Muscle of back (tissue), 11 donors: Measurements from ENCODE around the gene SQSTM1. TPM values are rescaled to one million over a fixed set of nuclear protein-coding genes. Genes with fewer than 3 reads are reported as not detected.
A peak's percentile ranks its signal among the peaks of the same experiment; 100 is the strongest.

Experiments used
- DNase-seq, 3 donors: peaks; one replicate each; pipeline versions ENCODE4 v3.0.0 to v3.0.0-alpha.2; 2013
- polyA plus RNA-seq, 10 donors: library from polyadenylated mRNA; unstranded; fragments of 120-200 nt; gene quantifications; one replicate each; pipeline ENCODE4 v1.2.1, GENCODE V29; 2013; ENCODE audit not compliant: insufficient read length in 10 of 10

SQSTM1 gene
- polyA plus RNA-seq, 10 donors: 56.1 to 76.1 (median 61.2) TPM

DNA sequence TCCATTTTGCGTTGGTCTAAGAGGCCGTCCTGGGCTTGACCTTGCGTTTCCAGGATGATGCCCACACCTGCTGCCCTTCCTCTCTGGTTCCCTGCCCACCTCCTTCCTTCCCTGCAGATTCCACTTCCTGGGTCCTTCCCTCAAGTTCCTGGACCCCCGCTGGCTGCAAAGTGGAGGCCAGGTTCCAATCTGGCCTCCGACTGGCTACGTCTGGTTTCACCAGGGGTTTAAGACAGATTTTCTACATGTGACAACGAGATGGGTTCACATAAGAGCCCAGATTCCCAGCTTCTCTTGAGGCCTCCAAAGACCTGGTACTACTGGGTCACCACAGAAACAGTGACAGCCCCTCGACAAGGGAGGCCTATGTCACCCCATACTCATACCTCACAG, 16.2 kb upstream of the SQSTM1 start:
- DNase-seq: no peak

- DNase-seq: peak in 1 of 3 donors; percentile 41
These were observed 15.6 kb upstream of the SQSTM1 start for GRCh38 chr5:179805070-179805528.

DNA sequence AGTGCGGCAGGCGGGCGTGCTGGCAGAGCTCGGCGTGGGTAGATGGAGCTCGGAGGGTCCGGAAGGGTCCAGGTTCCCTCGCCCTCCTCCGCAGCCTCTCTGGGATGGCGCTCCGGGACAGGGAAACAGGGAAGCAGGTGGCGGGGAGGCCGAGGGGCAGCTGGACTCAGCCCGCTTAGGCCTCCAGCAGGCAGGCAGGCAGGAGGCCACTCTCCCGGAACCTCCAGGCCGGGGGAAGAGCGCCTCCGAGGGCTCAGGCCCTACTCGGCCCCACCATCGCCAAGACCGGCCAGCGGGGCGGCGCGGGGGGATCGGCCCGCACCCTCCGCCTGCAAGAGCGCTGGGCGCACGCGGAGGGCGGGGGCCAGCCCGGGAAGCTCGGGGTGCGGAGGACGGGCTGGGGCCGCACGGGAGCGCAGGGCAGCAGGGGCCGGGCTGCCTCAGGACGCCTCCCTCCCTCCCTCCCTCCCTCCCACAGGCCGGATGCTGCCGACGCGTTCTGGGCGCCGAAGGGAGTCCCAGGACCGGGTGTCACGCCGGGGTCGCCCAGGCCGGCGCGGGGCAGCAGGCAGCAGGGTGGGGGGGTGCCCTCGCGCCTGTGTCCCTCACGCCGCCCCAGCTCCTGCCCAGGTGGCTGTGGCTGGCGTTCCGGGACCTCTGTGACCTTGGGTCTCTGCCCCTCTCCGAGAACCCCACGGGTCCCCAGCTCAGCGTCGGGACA, 15.0 kb upstream of the SQSTM1 start:
- DNase-seq: peak in 1 of 3 donors; percentile 82

DNA sequence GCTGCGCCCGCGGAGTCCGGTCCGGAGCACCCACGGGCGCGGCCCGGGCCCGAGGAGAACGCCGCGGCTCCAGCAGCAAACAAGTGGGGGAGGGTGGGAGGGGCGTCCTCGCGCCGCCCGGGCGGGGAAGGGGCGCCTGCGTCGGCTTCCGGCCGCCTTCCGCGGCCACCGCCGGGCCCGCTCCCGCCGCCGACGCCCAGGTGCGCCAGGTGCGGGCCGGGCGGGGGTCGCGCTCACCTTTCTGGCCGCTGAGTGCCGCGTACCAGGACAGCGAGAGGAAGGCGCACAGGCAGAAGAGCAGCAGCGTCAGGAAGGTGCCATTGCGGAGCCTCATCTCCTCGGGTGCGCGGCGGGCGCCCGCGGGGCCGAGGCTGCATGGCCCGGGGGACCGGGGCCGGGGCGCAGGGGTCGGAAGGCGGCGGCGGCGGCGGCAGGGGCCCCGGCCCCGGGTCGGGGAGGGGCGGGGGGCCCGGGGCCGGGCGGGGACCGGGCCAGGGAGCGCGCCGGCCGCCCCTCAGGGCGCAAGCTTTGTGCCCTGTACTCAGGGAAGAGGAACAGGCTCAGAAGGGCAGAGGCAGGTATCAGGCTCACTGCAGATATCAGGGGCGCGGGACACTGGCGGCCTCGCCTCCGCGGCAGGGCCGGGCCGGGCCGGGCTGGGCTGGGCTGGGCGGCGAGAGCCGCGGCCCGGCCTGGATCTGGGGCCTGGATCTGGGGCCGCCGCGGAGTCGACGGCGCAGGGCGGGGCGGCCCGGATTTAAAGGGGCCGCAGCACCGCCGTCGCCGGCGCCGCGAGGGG, 14.3 kb upstream of the SQSTM1 start, which contains the start of gene MGAT4B:
MGAT4B (minus strand) TSS at position 617 of the 799 bp plus-strand sequence; CDS start at position 334, 283 bp downstream.
- peak; percentile 76 to 93 (median 84) for DNase-seq

DNA sequence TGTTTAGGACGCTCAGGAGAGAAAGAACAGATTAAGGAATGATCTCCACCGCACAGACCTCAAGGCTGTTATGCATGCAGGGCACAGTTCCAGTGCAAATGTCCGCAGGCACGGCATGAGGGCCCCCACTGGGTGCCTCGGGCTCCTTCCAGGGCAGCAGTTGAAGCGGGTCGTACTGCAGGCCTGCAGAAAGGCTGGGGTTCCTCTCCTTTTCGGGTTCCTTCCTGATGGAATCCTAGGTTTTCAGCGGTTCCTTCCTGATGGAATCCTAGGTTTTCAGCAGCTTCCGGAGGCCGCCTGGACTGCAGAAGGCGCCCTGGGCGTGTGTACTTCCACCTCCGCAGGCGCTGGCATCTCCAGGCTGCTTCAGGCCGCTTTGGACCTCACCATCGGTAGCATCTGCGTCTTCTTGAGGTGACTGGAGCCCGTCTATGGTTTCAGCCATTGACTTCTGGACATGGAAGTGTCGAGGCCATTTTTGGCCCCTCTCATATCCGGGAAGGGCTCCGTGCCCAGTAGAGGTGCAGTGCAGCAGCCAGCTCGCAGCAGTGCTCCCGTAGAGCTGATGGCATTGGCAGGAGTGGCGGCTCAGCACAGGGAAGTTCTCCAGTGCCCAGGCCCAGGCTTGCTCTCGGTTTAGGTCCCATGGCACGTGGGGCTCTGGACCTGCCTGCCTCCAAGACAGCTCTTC, 8.4 kb upstream of the SQSTM1 start:
- no peak for DNase-seq

- DNase-seq: no peak
These were observed 7.6 kb upstream of the SQSTM1 start for GRCh38 chr5:179812997-179813607.

GRCh38 chr5:179814090-179814489, 6.6 kb upstream of the SQSTM1 start:
- no peak for DNase-seq

DNA sequence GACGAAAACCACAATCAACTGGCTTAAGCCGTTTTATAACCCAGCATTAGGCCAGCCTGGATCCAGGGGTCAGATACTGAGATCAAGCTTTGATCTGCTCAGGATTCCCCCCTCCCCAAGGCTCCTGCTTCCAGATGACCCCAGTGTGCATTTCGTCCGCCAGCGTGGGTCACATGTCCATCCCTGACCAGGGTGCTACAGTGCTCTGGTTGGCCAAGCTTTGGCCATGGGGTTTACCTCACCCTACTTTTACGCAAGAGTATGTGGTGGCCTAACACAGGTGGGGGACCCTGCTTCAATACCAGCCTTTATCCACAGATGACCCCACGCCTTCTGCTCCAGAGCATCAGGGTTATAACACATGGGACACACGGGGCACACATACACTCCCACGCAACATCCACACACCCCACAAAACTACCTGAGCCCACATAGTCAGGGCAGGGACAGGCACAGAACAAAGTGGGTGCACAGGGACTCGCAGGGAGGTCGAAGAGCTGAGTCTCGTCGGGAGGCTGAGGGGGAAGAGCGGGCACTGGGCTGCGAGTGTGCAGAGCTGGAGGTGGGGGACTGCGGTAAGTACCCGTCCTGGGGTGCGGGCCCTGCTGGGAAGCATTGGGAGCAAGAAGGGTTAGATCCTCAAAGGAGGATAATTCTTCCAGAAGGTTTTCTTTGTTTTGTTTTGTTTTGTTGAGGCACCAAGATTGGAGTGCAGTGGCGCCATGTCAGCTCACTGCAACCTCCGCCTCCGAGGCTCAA, 5.0 kb upstream of the SQSTM1 start:
- no peak for DNase-seq

GRCh38 chr5:179816401-179816795, 4.3 kb upstream of the SQSTM1 start:
- DNase-seq: no peak

DNA sequence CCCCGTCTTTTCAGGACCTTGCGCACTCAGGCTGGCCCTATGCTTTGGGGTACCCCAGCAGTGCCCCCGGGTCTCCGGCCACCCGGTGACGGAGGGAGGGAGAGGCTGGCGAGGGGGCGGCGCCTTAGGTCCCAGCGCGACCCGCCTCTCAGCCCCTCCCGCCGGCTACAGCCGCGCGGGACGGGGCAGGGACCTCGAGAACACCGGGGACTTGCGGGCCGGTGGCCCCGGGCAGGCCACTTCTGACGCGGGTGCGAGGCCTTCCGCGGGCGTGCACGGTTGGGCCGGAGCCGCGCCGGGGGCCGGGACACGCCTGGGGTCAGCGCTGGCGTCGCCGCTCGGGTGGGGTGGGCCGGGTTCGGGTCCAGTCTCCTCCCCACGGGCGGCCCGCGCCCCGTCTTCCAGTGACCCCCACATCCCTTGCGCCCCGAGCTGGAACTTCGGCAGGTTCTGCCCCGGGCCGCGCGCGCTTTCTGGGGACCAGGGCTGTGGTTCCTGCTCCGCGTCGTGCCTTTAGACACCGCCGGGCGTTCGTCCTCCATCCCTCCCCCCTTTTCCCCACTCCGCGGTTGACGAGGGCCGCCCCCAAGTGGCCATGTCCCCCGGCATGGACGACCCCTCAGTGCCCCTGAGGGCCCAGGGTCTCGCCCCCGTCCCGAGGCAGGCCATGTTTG, 3.8 kb upstream of the SQSTM1 start:
- DNase-seq: peak in 1 of 3 donors; percentile 55

GRCh38 chr5:179817470-179817840, 3.2 kb upstream of the SQSTM1 start:
- no peak for DNase-seq

GRCh38 chr5:179817890-179818745, 2.6 kb upstream of the SQSTM1 start:
- DNase-seq: no peak

GRCh38 chr5:179818746-179819295, 1.9 kb upstream of the SQSTM1 start:
- DNase-seq: peak; percentile 87 to 94 (median 89)

DNA sequence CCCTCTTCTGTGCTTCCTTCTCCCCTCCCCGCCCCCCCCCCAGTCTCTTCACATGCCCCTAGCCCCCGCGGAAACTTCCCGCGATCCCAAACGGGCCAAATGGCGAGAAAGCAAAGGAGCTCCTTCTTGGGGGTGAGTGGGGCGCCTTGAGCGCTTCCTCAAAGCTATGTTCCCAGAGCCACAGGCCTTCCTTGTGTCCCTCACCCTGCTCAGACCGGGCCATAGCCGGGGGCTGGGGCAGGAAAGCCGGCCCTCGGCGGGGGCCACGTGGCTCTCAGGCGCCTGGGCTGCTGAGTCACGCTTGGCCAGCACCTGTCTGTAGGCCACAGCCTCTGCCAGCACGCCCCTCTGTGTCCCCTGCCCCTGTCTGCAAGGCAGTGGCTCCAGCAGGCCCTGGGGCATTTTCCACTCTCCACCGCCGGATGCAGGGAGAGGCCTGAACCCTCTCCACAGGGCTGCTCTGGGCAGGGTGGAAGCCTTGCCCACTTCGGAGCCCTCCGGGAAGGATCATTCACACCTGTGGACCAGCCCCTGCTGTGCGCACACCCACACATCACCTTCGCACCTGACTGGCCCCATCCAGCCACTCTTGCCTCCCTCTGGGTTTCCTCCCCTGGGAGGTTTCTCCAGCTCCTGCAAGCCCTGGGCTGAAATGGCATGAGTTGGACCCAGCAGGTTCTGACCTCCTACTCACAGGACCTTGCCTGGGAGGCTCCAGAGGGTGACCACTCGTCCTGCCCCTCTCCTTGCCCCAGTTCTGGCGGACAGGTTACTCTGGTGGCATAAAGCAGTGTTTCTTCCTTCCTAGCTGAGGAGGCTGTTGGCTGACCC, 1.2 kb upstream of the SQSTM1 start:
- peak in 2 of 3 donors; percentile 56 to 82 for DNase-seq

- DNase-seq: peak in 1 of 3 donors; percentile 68
These were observed 600 bp upstream of the SQSTM1 start for GRCh38 chr5:179820127-179820482.

GRCh38 chr5:179821298-179822058, 773 bp downstream of the SQSTM1 start:
- DNase-seq: peak; percentile 89 to 96 (median 94)

DNA sequence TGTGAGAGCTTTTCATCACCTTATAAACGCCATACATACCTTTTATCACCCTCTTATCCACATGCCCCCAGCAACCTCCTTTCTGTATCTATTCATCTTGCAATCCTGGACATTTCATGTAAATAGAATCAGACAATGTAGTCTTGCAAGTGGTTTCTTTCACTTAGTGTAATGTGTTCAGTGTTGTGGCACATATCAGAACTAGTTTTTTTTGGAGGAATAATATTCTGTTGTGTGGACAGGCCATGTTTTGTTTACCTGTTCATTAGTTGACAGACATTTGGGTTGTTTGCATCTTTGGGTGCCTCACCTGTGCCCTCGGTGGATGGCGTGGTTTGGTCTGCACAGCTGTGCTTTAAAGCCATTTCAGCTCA, 1.3 kb downstream of the SQSTM1 start:
- DNase-seq: no peak
